A549 treated with Hydrocortisone at 1 μM for 4 hours (cell line): ENCODE results near the gene OR11H12. TPM values are rescaled to one million over a fixed set of nuclear protein-coding genes. Genes with fewer than 3 reads are reported as not detected.

Source experiments
- total RNA-seq: library from RNA; stranded (reverse); fragments of 200-300 nt; extraction: Qiagen RNA extraction; gene quantifications from 5 replicates; pipeline ENCODE4 v1.2.3, GENCODE V29; 2022

Gene OR11H12
- total RNA-seq = not detected in 5 replicates

GRCh38 chr14:18600817-18601216 lies at the start of gene OR11H12:
TSS of gene OR11H12 (plus strand) at chr14:18601117. CDS start at chr14:18601117, 0 bp downstream.

